Stimulated activated CD8-positive, alpha-beta memory T cell treated with anti-CD3 and anti-CD28 coated beads, Interleukin-12 subunit alpha, Interleukin-12 subunit beta, amount 100 ng/mL, for 4 hours (primary cell): ENCODE data around the gene C5orf15.
"Not testable (repeated sequence)": the region's sequence is repeated elsewhere in the genome, so short reads cannot be mapped to it uniquely, and the experiment has no call there.

Source experiments
- DNase-seq: peaks from one replicate; pipeline ENCODE4 v3.0.0-alpha.2; 2020; ENCODE audit warnings: low read depth

Gene C5orf15

GRCh38 chr5:133962801-133963476, 5.5 kb downstream of the C5orf15 start:
- no peak for DNase-seq

- no peak for DNase-seq
Measured at GRCh38 chr5:133962131-133962530, 6.3 kb downstream of the C5orf15 start.

- DNase-seq = no peak
Measured at GRCh38 chr5:133959643-133960042, 8.8 kb downstream of the C5orf15 start.

- no peak for DNase-seq
Measured at GRCh38 chr5:133957591-133957990, 10.8 kb downstream of the C5orf15 start.

- no peak for DNase-seq
Measured at GRCh38 chr5:133957080-133957479, 11.3 kb downstream of the C5orf15 start.

- not testable (repeated sequence) for DNase-seq
Measured at GRCh38 chr5:133956196-133956595, 12.2 kb downstream of the C5orf15 start.

GRCh38 chr5:133953568-133954145, 14.8 kb downstream of the C5orf15 start:
- DNase-seq = no peak

- DNase-seq = no peak
Measured at GRCh38 chr5:133952729-133953567, 15.5 kb downstream of the C5orf15 start.

GRCh38 chr5:133950821-133951612, 17.4 kb downstream of the C5orf15 start:
- no peak for DNase-seq

GRCh38 chr5:133948721-133949120, 19.7 kb downstream of the C5orf15 start:
- DNase-seq = no peak

- no peak for DNase-seq
Measured at GRCh38 chr5:133947431-133947841, 21.0 kb downstream of the C5orf15 start.

GRCh38 chr5:133945568-133945967, 22.9 kb downstream of the C5orf15 start:
- no peak for DNase-seq

GRCh38 chr5:133944263-133945185, 23.9 kb downstream of the C5orf15 start:
- DNase-seq = no peak

GRCh38 chr5:133943475-133943817, 25.0 kb downstream of the C5orf15 start:
- no peak for DNase-seq

- no peak for DNase-seq
Measured at GRCh38 chr5:133942614-133943474, 25.6 kb downstream of the C5orf15 start.

- DNase-seq = no peak
Measured at GRCh38 chr5:133941456-133942196, 26.8 kb downstream of the C5orf15 start.

GRCh38 chr5:133939668-133940067, 28.8 kb downstream of the C5orf15 start:
- DNase-seq = no peak

- DNase-seq = no peak
Measured at GRCh38 chr5:133938929-133939328, 29.5 kb downstream of the C5orf15 start.

GRCh38 chr5:133938039-133938821, 30.2 kb downstream of the C5orf15 start:
- no peak for DNase-seq
